COLO829 (cell line): Measurements from ENCODE around the gene GPC6.

Experiments
- DNase-seq: peaks from one replicate; pipeline ENCODE4 v3.0.0; 2012; ENCODE audit warnings: low spot score

Gene GPC6

DNA sequence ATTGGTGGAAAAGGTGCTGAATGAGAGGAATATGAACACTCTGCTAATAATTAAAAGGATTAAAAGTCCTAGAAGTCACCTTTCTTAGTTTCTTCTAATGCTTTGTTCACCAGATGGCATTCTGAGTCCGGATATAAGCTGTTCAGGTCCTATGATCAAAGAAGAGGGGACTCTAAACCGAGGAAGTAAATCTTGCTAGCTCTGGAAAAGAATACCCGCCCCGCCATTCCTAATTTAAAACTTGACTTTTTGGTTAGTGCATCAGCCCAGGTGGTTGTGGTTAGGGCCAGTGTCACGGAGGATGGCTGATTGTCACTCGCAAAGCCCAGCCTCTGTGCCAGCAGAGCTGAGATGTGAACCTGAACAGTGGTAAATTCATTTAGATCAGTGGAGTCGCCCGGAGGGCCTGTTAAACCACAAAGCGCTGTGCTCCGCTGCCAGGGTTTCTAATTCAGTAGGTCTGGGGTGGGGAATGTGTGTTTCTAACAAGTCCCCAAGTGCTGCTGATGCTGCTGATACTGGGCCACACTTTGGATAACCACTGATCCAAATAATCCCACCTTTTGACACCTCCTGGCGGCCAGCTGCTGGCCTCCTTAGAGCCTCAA, 827.5 kb downstream of the GPC6 start:
- DNase-seq, result no peak

DNA sequence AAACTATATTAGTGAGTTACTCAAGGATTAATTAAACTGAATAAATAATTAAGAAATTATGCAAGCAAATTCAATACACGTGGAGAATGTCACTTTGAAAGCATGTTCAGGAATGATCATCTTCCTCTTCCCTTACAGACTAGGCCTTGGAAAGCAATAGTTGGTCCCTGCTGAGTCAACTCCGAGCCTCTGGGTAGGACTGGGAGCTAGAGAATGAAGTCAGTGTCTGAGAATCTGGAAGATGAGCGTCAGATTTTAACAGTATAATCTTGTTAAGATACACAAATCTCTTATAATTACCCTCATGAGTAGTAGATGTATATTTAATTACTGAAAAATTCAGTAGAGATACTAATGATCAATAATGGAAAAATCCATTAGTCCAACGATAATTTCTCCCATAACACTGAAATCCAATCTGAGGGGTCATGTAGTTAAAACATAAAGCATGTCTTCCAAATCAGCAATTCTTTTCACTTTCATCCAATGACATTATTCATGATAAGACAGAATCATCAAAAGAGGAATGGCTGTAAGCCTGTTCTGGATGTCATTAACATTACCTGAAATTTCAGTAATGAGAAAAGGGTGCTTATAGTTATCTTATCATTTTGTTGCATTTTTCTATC, 829.9 kb downstream of the GPC6 start:
- no peak for DNase-seq

GRCh38 chr13:94057618-94058186, 831.1 kb downstream of the GPC6 start:
- DNase-seq, result no peak

GRCh38 chr13:94058821-94059360, 832.3 kb downstream of the GPC6 start:
- DNase-seq, result no peak

DNA sequence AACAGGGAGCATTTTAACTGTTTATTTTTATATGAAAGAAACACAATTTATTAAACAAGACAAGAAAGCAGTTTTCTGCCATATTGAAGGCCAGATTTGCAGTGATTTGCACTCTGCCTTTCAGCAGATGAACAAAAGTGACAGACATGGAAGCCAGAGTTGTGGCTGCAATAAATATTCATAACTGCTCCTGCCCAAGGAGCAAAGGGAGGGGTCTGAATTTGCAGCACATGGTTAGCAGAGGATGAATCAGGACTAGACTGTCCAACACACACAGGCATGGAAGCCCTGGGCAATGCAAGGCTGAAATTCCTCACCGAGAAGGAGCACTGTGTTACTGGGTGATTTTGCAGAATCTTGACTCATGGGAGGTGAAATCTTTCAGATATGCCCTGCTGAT, 834.7 kb downstream of the GPC6 start:
- DNase-seq, result no peak

- DNase-seq, result no peak
These were observed 836.5 kb downstream of the GPC6 start for GRCh38 chr13:94063096-94063495.

DNA sequence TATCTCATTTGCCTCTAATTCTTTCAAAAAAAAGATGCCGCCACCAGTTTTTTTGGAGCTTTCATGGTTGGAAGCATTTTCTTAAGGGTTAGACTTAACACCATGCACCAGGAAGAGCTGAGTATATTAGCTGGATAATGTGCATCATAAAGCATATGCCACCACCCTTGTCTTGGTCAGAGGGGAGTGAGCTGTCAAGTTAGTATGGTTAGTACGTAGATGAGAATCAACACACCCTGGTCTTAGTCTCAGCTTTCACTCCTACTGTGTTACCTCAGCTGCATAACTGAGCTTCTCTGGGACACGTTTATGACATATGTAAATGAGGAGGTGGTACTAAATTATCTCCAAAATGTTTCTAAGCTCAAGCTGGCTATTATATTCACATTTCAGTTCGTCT, 837.2 kb downstream of the GPC6 start:
- no peak for DNase-seq

GRCh38 chr13:94065741-94066140, 839.1 kb downstream of the GPC6 start:
- no peak for DNase-seq

- peak; percentile 59 for DNase-seq
These were observed 846.6 kb downstream of the GPC6 start for GRCh38 chr13:94073007-94073744.

DNA sequence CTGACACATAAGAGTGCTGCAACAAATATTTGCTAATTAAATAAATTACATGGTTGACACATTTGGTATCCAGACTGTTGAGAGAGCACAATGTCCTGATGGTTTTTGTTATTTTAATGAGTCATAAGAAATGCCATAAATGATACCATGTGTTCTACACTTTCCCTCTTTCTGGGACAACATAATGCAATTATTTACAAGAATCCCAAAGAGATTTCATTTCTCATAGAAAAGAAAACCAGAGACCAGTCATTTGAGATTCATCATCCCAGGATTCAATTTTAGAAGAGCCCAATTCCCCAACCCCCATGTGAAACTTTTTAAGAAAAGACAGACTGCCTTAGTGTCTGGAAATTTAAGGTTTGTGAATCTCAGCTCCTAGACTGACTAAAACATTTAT, 853.3 kb downstream of the GPC6 start:
- peak; percentile 11 for DNase-seq

DNA sequence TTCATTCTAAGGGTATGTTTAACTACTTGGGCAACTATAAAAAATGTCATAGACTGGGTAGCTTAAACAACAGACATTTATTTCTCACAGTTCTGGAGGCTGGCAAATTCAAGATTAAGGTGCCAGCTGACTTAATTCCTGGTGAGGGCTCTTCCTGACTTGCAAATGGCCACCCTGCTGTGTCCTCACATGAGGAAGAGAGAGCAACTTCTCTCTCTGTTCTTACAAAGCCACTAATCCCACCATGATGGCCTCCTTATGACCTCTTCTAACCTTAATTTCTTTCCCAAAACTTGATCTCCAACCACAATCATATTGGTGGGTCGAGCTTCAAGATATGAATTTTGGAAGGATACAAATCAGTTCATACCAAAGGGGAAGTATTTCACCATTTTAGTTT, 853.9 kb downstream of the GPC6 start:
- DNase-seq, result no peak

GRCh38 chr13:94087100-94087499, 860.5 kb downstream of the GPC6 start:
- DNase-seq, result no peak

DNA sequence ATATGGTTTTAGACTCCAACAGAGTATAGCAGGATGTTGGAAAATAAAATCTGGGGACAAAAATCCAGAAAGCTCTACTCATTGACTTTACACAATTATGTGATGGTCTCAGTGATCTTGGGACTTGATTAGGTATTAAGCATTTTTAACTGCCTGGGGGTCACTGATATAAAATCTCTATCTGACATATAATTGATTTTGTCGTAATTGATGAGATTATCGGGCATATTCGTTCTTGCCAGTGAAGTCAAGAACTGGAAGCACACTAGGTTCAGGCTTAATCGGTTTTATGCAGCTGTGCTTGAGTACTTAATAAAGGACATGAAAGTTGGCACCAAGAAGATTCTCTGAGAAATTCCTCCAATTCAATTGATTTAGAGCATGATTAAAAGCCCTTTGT, 862.1 kb downstream of the GPC6 start:
- DNase-seq, result no peak

GRCh38 chr13:94090773-94091480, 864.3 kb downstream of the GPC6 start:
- no peak for DNase-seq

GRCh38 chr13:94093652-94094315, 867.2 kb downstream of the GPC6 start:
- DNase-seq, result no peak

GRCh38 chr13:94109715-94110374, 883.2 kb downstream of the GPC6 start:
- DNase-seq, result no peak

- no peak for DNase-seq
These were observed 885.6 kb downstream of the GPC6 start for GRCh38 chr13:94112227-94112626.

GRCh38 chr13:94112731-94113130, 886.1 kb downstream of the GPC6 start:
- no peak for DNase-seq

- no peak for DNase-seq
These were observed 886.6 kb downstream of the GPC6 start for GRCh38 chr13:94113245-94113644.

- peak; percentile 44 for DNase-seq
These were observed 887.6 kb downstream of the GPC6 start for GRCh38 chr13:94114166-94114565.

- no peak for DNase-seq
These were observed 888.4 kb downstream of the GPC6 start for GRCh38 chr13:94115054-94115453.
